ENCODE data around the gene SMIM12.

Gene SMIM12

GRCh38 chr1:34840426-34840825, 19.1 kb downstream of the SMIM12 start:
- TF ChIP-seq BACH2 (CRISPR knock-in tag; IDR thresholded peaks at IDR 0.05; ENCODE audit: borderline replicate concordance) (no peak), ARNTL (CRISPR knock-in tag; IDR thresholded peaks at IDR 0.05; ENCODE audit: borderline replicate concordance, low read depth) (no peak), TSHZ2 (CRISPR knock-in tag; IDR thresholded peaks at IDR 0.05) (no peak), TOX (CRISPR knock-in tag; IDR thresholded peaks at IDR 0.05; ENCODE audit: borderline replicate concordance) (no peak), POU6F1 (CRISPR knock-in tag; IDR thresholded peaks at IDR 0.05; ENCODE audit: borderline replicate concordance, low read depth) (no peak), CREB5 (CRISPR knock-in tag; IDR thresholded peaks at IDR 0.05; ENCODE audit: low read depth) (no peak), ZFP30 (CRISPR knock-in tag; IDR thresholded peaks at IDR 0.05) (no peak), RARB (CRISPR knock-in tag; IDR thresholded peaks at IDR 0.05) (no peak), PATZ1 (CRISPR knock-in tag; IDR thresholded peaks at IDR 0.05; ENCODE audit: borderline replicate concordance) (no peak), ISL1 (CRISPR knock-in tag; IDR thresholded peaks at IDR 0.05) (no peak), PPARA (CRISPR knock-in tag; IDR thresholded peaks at IDR 0.05; ENCODE audit: borderline replicate concordance) (no peak), ZNF8 (CRISPR knock-in tag; IDR thresholded peaks at IDR 0.05) (no peak), ESRRG (CRISPR knock-in tag; IDR thresholded peaks at IDR 0.05) (no peak), GLIS3 (CRISPR knock-in tag; IDR thresholded peaks at IDR 0.05) (no peak), TCF4 (CRISPR knock-in tag; IDR thresholded peaks at IDR 0.05; ENCODE audit: borderline replicate concordance) (no peak), ZNF565 (CRISPR knock-in tag; conservative IDR thresholded peaks at IDR 0.05; ENCODE audit: low read depth) (no peak)
- no peak for ATAC-seq

- TF ChIP-seq ESRRG (CRISPR knock-in tag; IDR thresholded peaks at IDR 0.05) (no peak), PPARA (CRISPR knock-in tag; IDR thresholded peaks at IDR 0.05; ENCODE audit: borderline replicate concordance) (no peak), GLIS3 (CRISPR knock-in tag; IDR thresholded peaks at IDR 0.05) (no peak), ARNTL (CRISPR knock-in tag; IDR thresholded peaks at IDR 0.05; ENCODE audit: borderline replicate concordance, low read depth) (no peak), RARB (CRISPR knock-in tag; IDR thresholded peaks at IDR 0.05) (no peak), ZNF8 (CRISPR knock-in tag; IDR thresholded peaks at IDR 0.05) (no peak), OSR1 (CRISPR knock-in tag; IDR thresholded peaks at IDR 0.05) (no peak), ZC3H10 (CRISPR knock-in tag; IDR thresholded peaks at IDR 0.05) (no peak), ZFP3 (CRISPR knock-in tag; IDR thresholded peaks at IDR 0.05) (no peak)
- ATAC-seq: no peak
Observed at GRCh38 chr1:34839526-34840305, 19.8 kb downstream of the SMIM12 start.

GRCh38 chr1:34833711-34834110, 25.8 kb downstream of the SMIM12 start:
- ATAC-seq: no peak
- TF ChIP-seq ISL1 (CRISPR knock-in tag; IDR thresholded peaks at IDR 0.05) (no peak), SNAI2 (CRISPR knock-in tag; IDR thresholded peaks at IDR 0.05) (no peak), ZNF70 (CRISPR knock-in tag; IDR thresholded peaks at IDR 0.05) (no peak)
